ENCODE results near the gene SLC5A10.
"Not testable (repeated sequence)": the region's sequence is repeated elsewhere in the genome, so short reads cannot be mapped to it uniquely, and the experiment has no call there.

The SLC5A10 gene

DNA sequence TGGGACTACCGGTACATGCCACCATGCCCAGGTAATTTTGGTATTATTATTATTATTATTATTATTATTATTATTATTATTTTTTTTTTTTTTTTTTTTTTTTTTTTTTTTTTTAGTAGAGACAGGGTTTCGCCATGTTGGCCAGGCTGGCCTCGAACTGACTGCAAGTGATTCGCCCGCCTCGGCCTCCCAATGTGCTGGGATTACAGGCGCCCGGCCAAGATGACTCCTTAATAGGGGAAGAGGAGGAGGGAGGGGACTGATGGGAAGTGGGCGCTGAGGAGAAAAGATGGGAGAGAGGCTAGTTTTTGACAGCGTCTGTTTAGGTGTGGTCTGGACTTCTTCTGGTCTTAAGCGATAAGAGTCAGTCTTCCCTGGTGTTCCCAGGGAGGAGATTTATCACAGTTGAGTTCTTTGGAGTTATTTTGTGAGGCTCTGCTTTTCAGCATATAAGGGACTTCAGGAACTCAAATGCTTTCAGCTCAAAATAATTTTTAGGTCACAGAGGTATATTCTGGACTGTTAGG, 34.4 kb upstream of the SLC5A10 start:
- no peak overlapping the region for H3K4me3 ChIP-seq (ENCODE audit: low read length)
- TF ChIP-seq, protein P1, sequence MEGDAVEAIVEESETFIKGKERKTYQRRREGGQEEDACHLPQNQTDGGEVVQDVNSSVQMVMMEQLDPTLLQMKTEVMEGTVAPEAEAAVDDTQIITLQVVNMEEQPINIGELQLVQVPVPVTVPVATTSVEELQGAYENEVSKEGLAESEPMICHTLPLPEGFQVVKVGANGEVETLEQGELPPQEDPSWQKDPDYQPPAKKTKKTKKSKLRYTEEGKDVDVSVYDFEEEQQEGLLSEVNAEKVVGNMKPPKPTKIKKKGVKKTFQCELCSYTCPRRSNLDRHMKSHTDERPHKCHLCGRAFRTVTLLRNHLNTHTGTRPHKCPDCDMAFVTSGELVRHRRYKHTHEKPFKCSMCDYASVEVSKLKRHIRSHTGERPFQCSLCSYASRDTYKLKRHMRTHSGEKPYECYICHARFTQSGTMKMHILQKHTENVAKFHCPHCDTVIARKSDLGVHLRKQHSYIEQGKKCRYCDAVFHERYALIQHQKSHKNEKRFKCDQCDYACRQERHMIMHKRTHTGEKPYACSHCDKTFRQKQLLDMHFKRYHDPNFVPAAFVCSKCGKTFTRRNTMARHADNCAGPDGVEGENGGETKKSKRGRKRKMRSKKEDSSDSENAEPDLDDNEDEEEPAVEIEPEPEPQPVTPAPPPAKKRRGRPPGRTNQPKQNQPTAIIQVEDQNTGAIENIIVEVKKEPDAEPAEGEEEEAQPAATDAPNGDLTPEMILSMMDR (conservative IDR thresholded peaks at IDR 0.05; ENCODE audit: low read length) = no peak
- no peak for DNase-seq (ENCODE audit: low read depth)

DNA sequence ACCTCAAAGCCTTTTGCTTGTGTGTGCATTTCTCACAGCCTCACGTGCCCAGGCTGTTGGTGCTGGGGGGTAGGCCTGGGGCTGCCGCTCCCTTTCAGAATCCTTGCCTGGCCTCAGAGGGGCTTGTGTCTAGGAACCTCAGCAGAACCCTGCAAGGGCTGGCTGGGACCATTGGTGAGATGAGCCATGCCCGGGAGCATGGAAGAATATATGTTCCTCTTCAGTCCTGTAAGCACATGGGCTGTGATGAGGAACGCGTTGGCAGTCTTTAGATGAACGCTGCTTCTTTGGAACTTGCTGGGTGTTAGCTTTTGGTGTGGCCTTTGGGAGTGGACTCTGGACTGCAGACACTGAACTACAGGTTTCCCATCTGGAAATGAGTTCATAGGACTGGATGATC, 32.0 kb upstream of the SLC5A10 start:
- TF ChIP-seq, protein P1 (conservative IDR thresholded peaks at IDR 0.05; ENCODE audit: low read length) = no peak
- DNase-seq (ENCODE audit: low read depth) = no peak
- H3K4me3 ChIP-seq (ENCODE audit: low read length) = no peak overlapping the region

DNA sequence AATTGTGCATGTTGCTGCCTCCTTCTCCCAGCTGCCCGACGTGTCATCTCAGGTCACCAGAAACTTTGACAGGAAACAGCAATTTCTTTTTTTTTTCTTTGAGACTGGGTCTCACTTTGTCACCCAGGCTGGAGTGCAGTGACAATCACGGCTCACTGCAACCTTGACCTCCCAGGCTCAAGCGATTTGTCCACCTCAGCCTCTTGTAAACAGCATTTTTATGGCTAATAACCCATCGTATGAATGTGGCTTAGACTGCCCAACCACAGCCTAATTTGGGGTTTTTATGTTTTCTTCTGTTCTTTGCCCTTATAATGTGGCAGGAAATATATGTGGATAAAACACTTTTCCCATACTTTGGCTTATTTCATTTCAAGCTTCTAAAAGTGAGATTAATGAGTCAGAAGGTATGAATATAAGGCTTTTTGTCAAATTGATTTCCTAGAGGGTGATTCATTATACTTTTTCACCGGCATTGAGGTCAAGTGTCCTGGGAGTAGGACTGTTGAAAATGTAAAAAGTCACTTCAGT, 31.0 kb upstream of the SLC5A10 start:
- TF ChIP-seq, protein P1 (conservative IDR thresholded peaks at IDR 0.05; ENCODE audit: low read length) = no peak
- no peak overlapping the region for H3K4me3 ChIP-seq (ENCODE audit: low read length)
- DNase-seq (ENCODE audit: low read depth) = no peak

DNA sequence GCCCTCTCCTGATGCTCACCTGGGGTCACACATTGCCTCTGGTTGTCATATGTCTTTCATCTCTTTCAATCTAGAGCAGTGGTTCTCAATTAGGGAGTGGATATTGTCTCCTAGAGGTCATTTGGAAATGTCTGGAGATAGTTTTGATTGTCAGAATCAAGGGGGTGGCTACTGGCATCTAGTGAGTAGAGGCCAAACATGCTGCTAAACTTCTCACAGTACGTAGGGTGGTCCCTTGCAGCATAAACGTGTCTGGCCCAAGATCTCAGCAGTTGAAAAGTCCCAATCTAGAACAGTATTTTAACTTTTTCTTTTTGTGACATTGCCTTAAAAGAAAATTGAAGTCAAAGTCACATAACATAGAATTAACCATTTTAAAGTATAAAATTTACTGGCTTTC, 30.5 kb upstream of the SLC5A10 start:
- TF ChIP-seq, protein P1 (conservative IDR thresholded peaks at IDR 0.05; ENCODE audit: low read length) = no peak
- no peak overlapping the region for H3K4me3 ChIP-seq (ENCODE audit: low read length)
- no peak for DNase-seq (ENCODE audit: low read depth)

DNA sequence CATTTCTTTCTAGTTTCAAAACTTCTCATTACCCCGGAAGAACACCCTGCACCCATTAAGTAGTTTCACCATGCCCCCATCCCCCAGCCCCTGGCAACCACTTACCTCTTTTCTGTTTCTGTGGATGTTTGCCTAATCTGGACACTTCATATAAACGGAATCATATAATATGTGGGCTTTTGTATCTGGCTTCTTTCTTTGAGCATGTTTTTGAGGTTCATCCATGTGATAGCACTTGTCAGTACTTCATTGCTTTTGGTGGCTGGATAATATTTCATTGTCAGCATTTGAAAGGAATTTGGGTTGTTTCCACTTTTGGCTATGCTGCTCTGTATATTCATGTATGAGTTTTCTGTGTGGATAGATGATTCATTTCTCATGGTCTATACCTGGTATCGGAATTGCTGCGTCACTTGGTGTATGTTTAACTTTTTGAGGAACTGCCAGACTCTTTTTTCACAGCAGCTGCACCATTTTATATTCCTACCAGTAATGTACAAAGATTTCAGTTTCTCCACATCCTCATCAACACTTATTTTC, 30.0 kb upstream of the SLC5A10 start:
- H3K4me3 ChIP-seq (ENCODE audit: low read length) = no peak overlapping the region
- TF ChIP-seq, protein P1 (conservative IDR thresholded peaks at IDR 0.05; ENCODE audit: low read length) = no peak
- DNase-seq (ENCODE audit: low read depth) = no peak

DNA sequence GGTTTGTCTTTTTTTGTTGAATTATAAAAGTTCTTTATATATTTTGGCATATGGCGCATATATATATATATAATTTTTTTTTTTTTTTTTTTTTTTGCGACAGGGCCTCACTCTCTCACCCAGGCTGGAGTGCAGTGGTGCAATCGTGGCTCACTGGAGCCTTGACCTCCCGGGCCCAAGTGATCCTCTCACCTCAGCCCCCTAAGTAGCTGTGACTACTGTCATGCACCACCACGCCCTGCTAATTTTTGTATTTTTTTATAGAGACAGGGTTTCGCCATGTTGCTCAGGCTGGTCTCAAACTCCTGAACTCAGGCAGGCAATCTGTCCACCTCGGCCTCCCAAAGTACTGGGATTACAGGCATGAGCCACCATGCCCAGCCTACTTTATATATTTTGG, 29.4 kb upstream of the SLC5A10 start:
- DNase-seq (ENCODE audit: low read depth); H3K4me3 ChIP-seq (ENCODE audit: low read length): not testable (repeated sequence)

DNA sequence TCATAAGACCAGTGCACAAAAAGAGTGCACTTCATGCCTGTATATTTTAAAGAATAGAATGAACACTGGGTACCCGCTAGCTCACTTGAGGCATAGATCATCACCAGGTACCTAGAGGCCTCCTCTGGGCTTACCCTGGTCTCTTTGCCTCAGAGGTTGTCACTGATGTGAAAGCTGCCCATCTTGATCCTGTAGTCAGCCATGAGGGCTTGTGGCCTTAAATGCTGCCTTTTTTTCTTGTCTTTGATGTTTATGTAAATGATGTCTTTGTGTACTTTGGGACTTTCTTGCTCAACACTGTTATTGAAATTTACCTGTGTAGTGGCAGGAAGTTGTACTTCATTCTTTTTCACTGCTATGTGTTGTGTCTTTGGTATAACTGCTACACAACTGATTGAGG, 26.8 kb upstream of the SLC5A10 start:
- TF ChIP-seq, protein P1 (conservative IDR thresholded peaks at IDR 0.05; ENCODE audit: low read length) = no peak
- H3K4me3 ChIP-seq (ENCODE audit: low read length) = no peak overlapping the region
- no peak for DNase-seq (ENCODE audit: low read depth)
